GM23338 (cell line): ENCODE data around the gene ZNF727.

Source experiments
- CTCF ChIP-seq, 2 experiments: fragments of 200-600 bp in 1 of 2; sonication (generic) in 1 of 2; conservative IDR thresholded peaks; 2 replicates each; pipeline versions ENCODE4 v1.5.1 to v1.6.1; 2016 to 2017; ENCODE audit warnings: antibody characterized with exemption in 2 of 2, low read depth in 2 of 2, mild to moderate bottlenecking in 2 of 2, moderate library complexity in 1 of 2
- EZH2phosphoT487 ChIP-seq: fragments of 200-600 bp; sonication (generic); IDR thresholded peaks from one replicate; pipeline ENCODE4 v1.8.1; 2018; ENCODE audit warnings: antibody characterized with exemption; ENCODE audit not compliant: unreplicated experiment
- POLR2AphosphoS5 ChIP-seq: IDR thresholded peaks from 2 replicates; pipeline ENCODE4 v1.6.1; 2016; ENCODE audit warnings: antibody characterized with exemption, low read depth
- REST ChIP-seq: IDR thresholded peaks from one replicate; pipeline ENCODE4 v1.6.1; 2018; ENCODE audit warnings: antibody characterized with exemption; ENCODE audit not compliant: unreplicated experiment

DNA sequence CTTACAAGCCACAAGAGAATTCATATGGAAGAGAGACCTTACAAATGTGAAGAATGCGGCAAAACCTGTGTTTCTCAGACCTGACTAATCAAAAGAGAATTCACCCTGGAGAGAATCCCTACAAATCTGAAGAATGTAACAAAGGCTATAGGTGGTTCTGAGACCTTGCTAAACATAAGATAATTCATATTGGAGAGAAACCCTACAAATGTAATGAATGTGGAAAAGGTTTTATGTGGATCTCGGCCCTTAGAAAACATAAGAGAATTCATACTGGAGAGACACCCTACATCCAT is 33.4 kb downstream of the ZNF727 start:
- TF ChIP-seq CTCF (conservative IDR thresholded peaks at IDR 0.05; ENCODE audit: low read depth in 2 of 2) (no peak), EZH2phosphoT487 (no peak), POLR2AphosphoS5 (no peak), REST (no peak)
